K562 (cell line): ENCODE results near the gene STPG4. TPM values are rescaled to one million over a fixed set of nuclear protein-coding genes. Genes with fewer than 3 reads are reported as not detected.

Experiments
- ATAC-seq: fragments of 200-7000 bp; cut with Tn5 transposase; 3 replicates; pipeline ENCODE4 v1.9.1; 2020; ENCODE audit warnings: moderate library complexity
- BruUV-seq: library from RNA; stranded (reverse); fragments of 400-500 nt; replicated peaks from 2 replicates; lab custom pipeline; 2021; lab: Mats Ljungman, UMichigan
- CTCF ChIA-PET: fragments of 300-600 bp; formaldehyde crosslinking; extraction: SDS; loops from one replicate; lab custom pipeline; 2021; ENCODE audit warnings: low intra/inter-chr PET ratio; lab: Yijun Ruan, JAX
- POLR2A ChIA-PET: fragments of 300-600, 350-650 bp; sonication (Branson Sonifier 250); formaldehyde crosslinking; extraction: SDS; loops from one replicate; lab custom pipeline; 2021; ENCODE audit warnings: antibody characterized with exemption, inconsistent platforms; lab: Yijun Ruan, JAX
- DNase-seq, 4 experiments: peaks; one replicate each; pipeline versions ENCODE4 v3.0.0 to v3.0.0-alpha.2; 2011 to 2018; ENCODE audit warnings: low spot score in 3 of 4, mixed read lengths in 3 of 4; ENCODE audit errors: extremely low read depth in 1 of 4
- FAIRE-seq: peaks from 2 replicates; lab custom pipeline; 2011; peaks lifted over from hg19 to GRCh38; lab: Jason Lieb, UNC
- H2AFZ ChIP-seq: 2 replicates; pipeline ENCODE4 v1.6.0; 2011; ENCODE audit warnings: low read depth, low read length, control low read depth, inconsistent platforms
- H3K27ac ChIP-seq: fragments of 200-600 bp; 3 replicates; pipeline ENCODE4 v1.8.0; 2011; ENCODE audit warnings: low read depth, mild to moderate bottlenecking, control low read depth, inconsistent platforms, low read length, moderate library complexity, mixed read lengths; ENCODE audit errors: extremely low read depth
- H3K27me3 ChIP-seq, 2 experiments: fragments of 300-600 bp in 1 of 2; 2 replicates in 1 of 2; 3 replicates in 1 of 2; pipeline versions ENCODE4 v1.6.0 to v1.8.0; 2011; ENCODE audit warnings: inconsistent platforms in 2 of 2, low read length in 2 of 2, mild to moderate bottlenecking in 1 of 2, mixed read lengths in 1 of 2, moderate library complexity in 1 of 2; ENCODE audit not compliant: control insufficient read depth in 2 of 2, insufficient read depth in 2 of 2
- H3K36me3 ChIP-seq: fragments of 300-600 bp; 3 replicates; pipeline ENCODE4 v1.8.0; 2011; ENCODE audit warnings: mild to moderate bottlenecking, low read length, inconsistent platforms; ENCODE audit not compliant: control insufficient read depth, insufficient read depth
- H3K4me1 ChIP-seq, 2 experiments: fragments of 200-600 bp in 1 of 2; replicated peaks in 1 of 2; 2 replicates in 1 of 2; 3 replicates in 1 of 2; pipeline versions ENCODE4 v1.5.1 to v1.8.0; 2011; ENCODE audit warnings: inconsistent platforms in 2 of 2, low read length in 2 of 2, mild to moderate bottlenecking in 1 of 2, mixed read lengths in 1 of 2, moderate library complexity in 1 of 2; ENCODE audit not compliant: control insufficient read depth in 2 of 2, insufficient read depth in 2 of 2
- H3K4me2 ChIP-seq: 2 replicates; pipeline ENCODE4 v1.6.1; 2011; ENCODE audit warnings: low read length, control low read depth, inconsistent platforms, mixed read lengths; ENCODE audit not compliant: insufficient read depth
- H3K4me3 ChIP-seq: fragments of 200-600 bp; sonication (generic), shearing (Covaris generic); 2 replicates; pipeline ENCODE4 v1.5.1; 2016; ENCODE audit warnings: control low read depth, inconsistent platforms
- H3K79me2 ChIP-seq: fragments of 200-600 bp; 3 replicates; pipeline ENCODE4 v1.8.0; 2011; ENCODE audit warnings: low read length, inconsistent platforms; ENCODE audit not compliant: control insufficient read depth, insufficient read depth
- H3K9ac ChIP-seq, 2 experiments: 2 replicates each; pipeline versions ENCODE4 v1.6.0 to v1.6.1; 2011; ENCODE audit warnings: low read depth in 2 of 2, low read length in 2 of 2, control low read depth in 1 of 2, inconsistent platforms in 1 of 2, mild to moderate bottlenecking in 1 of 2, mixed read lengths in 1 of 2; ENCODE audit not compliant: insufficient read depth in 1 of 2
- H3K9me1 ChIP-seq: one replicate; pipeline ENCODE4 v1.6.0; 2011; ENCODE audit warnings: inconsistent platforms, mild to moderate bottlenecking, low read length, moderate library complexity; ENCODE audit not compliant: control insufficient read depth, insufficient read depth
- H3K9me3 ChIP-seq: replicated peaks from 2 replicates; pipeline ENCODE4 v1.5.1; 2011; ENCODE audit warnings: low read depth, low read length, inconsistent platforms; ENCODE audit not compliant: control insufficient read depth, insufficient read depth
- H4K20me1 ChIP-seq: replicated peaks from 2 replicates; pipeline ENCODE4 v1.6.1; 2011; ENCODE audit warnings: low read length, inconsistent platforms, mixed read lengths; ENCODE audit not compliant: control insufficient read depth, insufficient read depth
- ETV6 ChIP-seq, 3 experiments: fragments of 150-350 bp in 1 of 3; sonication (generic) in 1 of 3; formaldehyde crosslinking in 1 of 3; IDR thresholded peaks; 2 replicates each; pipeline versions ENCODE4 v1.6.1 to v1.8.0; 2014 to 2022; ENCODE audit warnings: borderline replicate concordance in 2 of 3, low read depth in 2 of 3, antibody characterized with exemption in 1 of 3, low read length in 1 of 3, mild to moderate bottlenecking in 1 of 3, missing genetic modification reagents in 1 of 3
- HEY1 ChIP-seq: fragments of 250-450 bp; sonication (Bioruptor Pico); IDR thresholded peaks from 2 replicates; pipeline ENCODE4 v1.5.0; 2020; ENCODE audit warnings: mild to moderate bottlenecking, moderate library complexity, borderline replicate concordance
- NR1H2 ChIP-seq: sonication (generic); formaldehyde crosslinking; IDR thresholded peaks from 2 replicates; pipeline ENCODE4 v1.4.0; 2020; ENCODE audit warnings: mild to moderate bottlenecking, missing genetic modification reagents
- ZC3H4 ChIP-seq: sonication (generic); formaldehyde crosslinking; IDR thresholded peaks from 2 replicates; pipeline ENCODE4 v1.9.0; 2021; ENCODE audit warnings: missing genetic modification reagents, borderline replicate concordance
- ZNF140 ChIP-seq: fragments of 250-450 bp; sonication (Bioruptor Pico); IDR thresholded peaks from 2 replicates; pipeline ENCODE4 v1.8.0; 2021; ENCODE audit warnings: moderate library complexity, mild to moderate bottlenecking, inconsistent platforms
- ZNF561 ChIP-seq: fragments of 450-650 bp; formaldehyde crosslinking; conservative IDR thresholded peaks from 2 replicates; pipeline ENCODE4 v1.4.0; 2020; ENCODE audit warnings: mild to moderate bottlenecking, moderate library complexity
- WGBS: fragments of 100-300 bp; shearing (Covaris generic); methylation state at CpG from one replicate; pipeline ENCODE4 v1.1.6; 2016; ENCODE audit warnings: low coverage, mixed read lengths; ENCODE audit not compliant: insufficient coverage; ENCODE audit errors: missing lambda C conversion rate; 5-methylcytosine and 5-hydroxymethylcytosine counted together
- in situ Hi-C: fragments of 300-500 bp; cut with MboI; formaldehyde crosslinking; loops from 4 replicates; pipeline ENCODE4 v1.15.0; 2018; ENCODE audit warnings: inconsistent platforms, mixed read lengths
- intact Hi-C: fragments of 100-400 bp; cut with micrococcal nuclease; formaldehyde crosslinking; loops from 2 replicates; pipeline ENCODE4 v1.14.2; 2022
- polyA plus RNA-seq, 8 experiments: library from polyadenylated mRNA; depleted of rRNA in 4 of 8; stranded (reverse) in 5 of 8; unstranded in 3 of 8; fragments of >200 nt; fragmentation: Nextera tagmentation in 2 of 8; fragmentation: Illumina TruSeq in 1 of 8; extraction: Ambion mirVana in 2 of 8; extraction: Trizol in 1 of 8; gene quantifications; 2 replicates each; pipeline versions ENCODE4 v1.2.1 to v1.2.3, GENCODE V29; 2011 to 2014; ENCODE audit warnings: inconsistent platforms in 1 of 8, missing spikeins in 1 of 8
- total RNA-seq, 7 experiments: library from RNA; depleted of rRNA in 6 of 7; stranded (reverse); fragments of >200 nt in 6 of 7; fragmentation: Illumina TruSeq in 2 of 7; extraction: Trizol in 2 of 7; gene quantifications; 2 replicates each; pipeline versions ENCODE4 v1.2.1 to v1.2.3, GENCODE V29; 2011 to 2021; ENCODE audit warnings: low replicate concordance in 1 of 7
- TF ChIP-seq, protein P1 (sequence below), 2 experiments: IDR thresholded peaks; 2 replicates each; pipeline ENCODE4 v1.6.1; 2012; ENCODE audit warnings: improper control_type of control experiment in 2 of 2, low read depth in 2 of 2, low read length in 2 of 2, borderline replicate concordance in 1 of 2
- TF ChIP-seq, protein P2 (sequence below): sonication (generic); formaldehyde crosslinking; IDR thresholded peaks from 2 replicates; pipeline ENCODE4 v1.5.0; 2020; ENCODE audit warnings: missing genetic modification reagents

The STPG4 gene
- total and polyA plus RNA-seq, 9 of the 15 experiments (the other 6 are each of a cell fraction or from before 2014, with no cell fraction given) = 0.10 to 0.68 (median 0.22) TPM; not detected in 6

DNA sequence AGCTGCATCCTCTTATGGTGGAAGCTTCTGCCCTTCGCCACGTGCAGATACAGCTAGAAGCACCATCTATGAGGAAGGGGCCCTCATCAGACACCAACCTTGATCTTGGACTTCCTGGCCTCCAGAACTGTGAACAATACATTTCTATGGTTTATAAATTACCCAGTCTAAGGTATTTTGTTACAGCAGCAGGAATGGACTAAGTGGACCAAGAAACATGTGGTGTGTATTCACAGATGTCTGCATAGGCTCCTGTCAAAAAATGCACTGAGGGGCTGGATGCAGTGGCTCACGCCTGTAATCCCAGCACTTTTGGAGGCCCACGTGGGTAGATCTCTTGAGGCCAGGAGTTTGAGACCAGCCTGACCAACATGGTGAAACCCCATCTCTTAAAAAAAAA is 57.5 kb downstream of the STPG4 start:
- ChIA-PET CTCF (no interaction called here), POLR2A (interaction anchor here (0.8 kb wide), 1 partner anchor 18 kb away, joined by 4 read pairs; no protein-coding TSS in a partner anchor)
- in situ Hi-C loops = no loop called here
- H3K79me2 ChIP-seq = no peaks in the 10 kb centered on the region
- no TSS peak for BruUV-seq
- no peaks in the 10 kb centered on the region for H3K36me3 ChIP-seq
- H3K9me3 ChIP-seq = no peaks in the 10 kb centered on the region
- no peak overlapping the region for H3K9ac ChIP-seq
- no peak overlapping the region for H2AFZ ChIP-seq
- no peak for DNase-seq
- no peak overlapping the region for H3K27ac ChIP-seq
- WGBS = 42% methylated on average over 4 of the region's 4 CpGs
- no peak for FAIRE-seq
- no peaks in the 10 kb centered on the region; a peak in 1 of 5 replicates for H3K4me1 ChIP-seq
- no peaks in the 10 kb centered on the region for H3K27me3 ChIP-seq
- H3K9me1 ChIP-seq = no peaks in the 10 kb centered on the region
- intact Hi-C loops = no loop called here
- TF ChIP-seq ZC3H4 (CRISPR knock-in tag) (no peak), ZNF140 (CRISPR knock-in tag) (no peak), ZNF561 (no peak), HEY1 (CRISPR knock-in tag) (no peak), ETV6 (IDR thresholded peaks at IDR 0.05; ENCODE audit: borderline replicate concordance in 1 of 2, low read depth in 2 of 2, low read length in 1 of 2) (no peak), ETV6 (CRISPR knock-in tag; IDR thresholded peaks at IDR 0.05; ENCODE audit: borderline replicate concordance) (no peak), NR1H2 (CRISPR knock-in tag) (no peak)
- TF ChIP-seq, protein P1, sequence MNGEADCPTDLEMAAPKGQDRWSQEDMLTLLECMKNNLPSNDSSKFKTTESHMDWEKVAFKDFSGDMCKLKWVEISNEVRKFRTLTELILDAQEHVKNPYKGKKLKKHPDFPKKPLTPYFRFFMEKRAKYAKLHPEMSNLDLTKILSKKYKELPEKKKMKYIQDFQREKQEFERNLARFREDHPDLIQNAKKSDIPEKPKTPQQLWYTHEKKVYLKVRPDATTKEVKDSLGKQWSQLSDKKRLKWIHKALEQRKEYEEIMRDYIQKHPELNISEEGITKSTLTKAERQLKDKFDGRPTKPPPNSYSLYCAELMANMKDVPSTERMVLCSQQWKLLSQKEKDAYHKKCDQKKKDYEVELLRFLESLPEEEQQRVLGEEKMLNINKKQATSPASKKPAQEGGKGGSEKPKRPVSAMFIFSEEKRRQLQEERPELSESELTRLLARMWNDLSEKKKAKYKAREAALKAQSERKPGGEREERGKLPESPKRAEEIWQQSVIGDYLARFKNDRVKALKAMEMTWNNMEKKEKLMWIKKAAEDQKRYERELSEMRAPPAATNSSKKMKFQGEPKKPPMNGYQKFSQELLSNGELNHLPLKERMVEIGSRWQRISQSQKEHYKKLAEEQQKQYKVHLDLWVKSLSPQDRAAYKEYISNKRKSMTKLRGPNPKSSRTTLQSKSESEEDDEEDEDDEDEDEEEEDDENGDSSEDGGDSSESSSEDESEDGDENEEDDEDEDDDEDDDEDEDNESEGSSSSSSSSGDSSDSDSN (IDR thresholded peaks at IDR 0.05; ENCODE audit: borderline replicate concordance in 1 of 2, low read depth in 2 of 2, low read length in 2 of 2) = no peak
- TF ChIP-seq, protein P2, sequence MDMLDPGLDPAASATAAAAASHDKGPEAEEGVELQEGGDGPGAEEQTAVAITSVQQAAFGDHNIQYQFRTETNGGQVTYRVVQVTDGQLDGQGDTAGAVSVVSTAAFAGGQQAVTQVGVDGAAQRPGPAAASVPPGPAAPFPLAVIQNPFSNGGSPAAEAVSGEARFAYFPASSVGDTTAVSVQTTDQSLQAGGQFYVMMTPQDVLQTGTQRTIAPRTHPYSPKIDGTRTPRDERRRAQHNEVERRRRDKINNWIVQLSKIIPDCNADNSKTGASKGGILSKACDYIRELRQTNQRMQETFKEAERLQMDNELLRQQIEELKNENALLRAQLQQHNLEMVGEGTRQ (CRISPR knock-in tag) = no peak
- H3K4me2 ChIP-seq = no peak overlapping the region
- H3K4me3 ChIP-seq = no peak overlapping the region
- no peak for ATAC-seq
- no peaks in the 10 kb centered on the region for H4K20me1 ChIP-seq
